Neural progenitor cell (in vitro differentiated cells): Measurements from ENCODE around the gene POU6F2. TPM values are rescaled to one million over a fixed set of nuclear protein-coding genes. Genes with fewer than 3 reads are reported as not detected.
"Not testable (repeated sequence)": the region's sequence is repeated elsewhere in the genome, so short reads cannot be mapped to it uniquely, and the experiment has no call there.

Experiments used
- DNase-seq: peaks from one replicate; pipeline ENCODE4 v3.0.0-alpha.2; 2016; ENCODE audit warnings: low spot score
- H2AFZ ChIP-seq: fragments of 200-600 bp; sonication (generic); replicated peaks from 2 replicates; pipeline ENCODE4 v1.6.1; 2016; ENCODE audit warnings: antibody characterized with exemption
- H3F3A ChIP-seq: fragments of 200-600 bp; sonication (generic); 2 replicates; pipeline ENCODE4 v1.6.1; 2016; ENCODE audit warnings: antibody characterized with exemption, low read depth
- H3K27ac ChIP-seq: fragments of 200-600 bp; sonication (generic); 2 replicates; pipeline ENCODE4 v1.5.1; 2016; ENCODE audit warnings: mild to moderate bottlenecking
- H3K27me3 ChIP-seq: fragments of 200-600 bp; sonication (generic); 2 replicates; pipeline ENCODE4 v1.6.1; 2016; ENCODE audit warnings: mild to moderate bottlenecking, moderate library complexity
- H3K36me3 ChIP-seq: fragments of 200-600 bp; sonication (generic); 2 replicates; pipeline ENCODE4 v1.5.1; 2016
- H3K4me1 ChIP-seq: fragments of 200-600 bp; sonication (generic); 2 replicates; pipeline ENCODE4 v1.6.1; 2016; ENCODE audit warnings: mixed run types
- H3K4me2 ChIP-seq: fragments of 200-600 bp; sonication (generic); 2 replicates; pipeline ENCODE4 v1.6.1; 2016
- H3K4me3 ChIP-seq: fragments of 200-600 bp; sonication (generic); 2 replicates; pipeline ENCODE4 v1.5.1; 2016
- H3K79me2 ChIP-seq: fragments of 200-600 bp; sonication (generic); 2 replicates; pipeline ENCODE4 v1.6.1; 2016; ENCODE audit warnings: low read depth
- H3K9ac ChIP-seq: fragments of 200-600 bp; sonication (generic); 2 replicates; pipeline ENCODE4 v1.6.1; 2016
- H3K9me3 ChIP-seq: fragments of 200-600 bp; sonication (generic); 2 replicates; pipeline ENCODE4 v1.5.1; 2016; ENCODE audit warnings: low read depth
- H4K20me1 ChIP-seq: fragments of 200-600 bp; sonication (generic); 2 replicates; pipeline ENCODE4 v1.6.1; 2016; ENCODE audit warnings: low read depth
- H3K27ac Mint-ChIP-seq: 3 replicates; pipeline ENCODE4 v1.8.0; 2021; ENCODE audit warnings: mixed read lengths
- H3K27me3 Mint-ChIP-seq: 2 replicates; pipeline ENCODE4 v1.8.0; 2022; ENCODE audit warnings: low read depth, mild to moderate bottlenecking, inconsistent platforms, moderate library complexity, mixed read lengths; ENCODE audit not compliant: insufficient read depth
- H3K36me3 Mint-ChIP-seq: 3 replicates; pipeline ENCODE4 v1.8.0; 2021; ENCODE audit warnings: mixed read lengths
- H3K4me1 Mint-ChIP-seq: 3 replicates; pipeline ENCODE4 v1.8.0; 2021; ENCODE audit warnings: mixed read lengths
- H3K4me3 Mint-ChIP-seq: 3 replicates; pipeline ENCODE4 v1.8.0; 2021; ENCODE audit warnings: mild to moderate bottlenecking, moderate library complexity, mixed read lengths
- H3K9me3 Mint-ChIP-seq: 3 replicates; pipeline ENCODE4 v1.8.0; 2020; ENCODE audit warnings: mixed read lengths
- CTCF ChIP-seq: fragments of 200-600 bp; sonication (generic); IDR thresholded peaks from 2 replicates; pipeline ENCODE4 v1.5.1; 2017; ENCODE audit warnings: antibody characterized with exemption, mild to moderate bottlenecking
- EZH2 ChIP-seq: fragments of 200-600 bp; sonication (generic); IDR thresholded peaks from 2 replicates; pipeline ENCODE4 v1.6.1; 2017; ENCODE audit warnings: antibody characterized with exemption, mild to moderate bottlenecking, moderate library complexity
- EZH2phosphoT487 ChIP-seq: fragments of 200-600 bp; sonication (generic); IDR thresholded peaks from 2 replicates; pipeline ENCODE4 v1.6.1; 2017; ENCODE audit warnings: antibody characterized with exemption
- total RNA-seq: library from RNA; depleted of rRNA; stranded (reverse); fragments of >200 nt; gene quantifications from 2 replicates; pipeline ENCODE4 v1.2.3, GENCODE V29; 2015; ENCODE audit warnings: low replicate concordance

Gene POU6F2
- total RNA-seq, 1 donor from 2014 or later: 3.4 TPM

GRCh38 chr7:38940774-38941173, 36.9 kb upstream of the POU6F2 start:
- H3K27me3 ChIP-seq: no peaks in the 10 kb centered on the region
- H3K4me3 ChIP-seq: no peak overlapping the region
- peaks cover 11% of the 10 kb centered on the region for H3K4me1 Mint-ChIP-seq
- no peak overlapping the region for H3K4me3 Mint-ChIP-seq
- H3K9me3 ChIP-seq: no peaks in the 10 kb centered on the region
- no peak overlapping the region for H3K27ac ChIP-seq
- H3K36me3 Mint-ChIP-seq: no peaks in the 10 kb centered on the region
- no peak overlapping the region for H3K9ac ChIP-seq
- no peak overlapping the region for H2AFZ ChIP-seq
- TF ChIP-seq EZH2 (no peak), EZH2phosphoT487 (no peak), CTCF (no peak)
- DNase-seq: no peak
- H3K27me3 Mint-ChIP-seq: no peaks in the 10 kb centered on the region
- peaks cover 12% of the 10 kb centered on the region for H3K4me1 ChIP-seq
- no peak overlapping the region for H3K4me2 ChIP-seq
- no peaks in the 10 kb centered on the region for H3K9me3 Mint-ChIP-seq
- no peaks in the 10 kb centered on the region for H3K36me3 ChIP-seq
- no peaks in the 10 kb centered on the region for H3K79me2 ChIP-seq
- no peak overlapping the region for H3K27ac Mint-ChIP-seq
- no peaks in the 10 kb centered on the region for H4K20me1 ChIP-seq
- H3F3A ChIP-seq: no peaks in the 10 kb centered on the region

DNA sequence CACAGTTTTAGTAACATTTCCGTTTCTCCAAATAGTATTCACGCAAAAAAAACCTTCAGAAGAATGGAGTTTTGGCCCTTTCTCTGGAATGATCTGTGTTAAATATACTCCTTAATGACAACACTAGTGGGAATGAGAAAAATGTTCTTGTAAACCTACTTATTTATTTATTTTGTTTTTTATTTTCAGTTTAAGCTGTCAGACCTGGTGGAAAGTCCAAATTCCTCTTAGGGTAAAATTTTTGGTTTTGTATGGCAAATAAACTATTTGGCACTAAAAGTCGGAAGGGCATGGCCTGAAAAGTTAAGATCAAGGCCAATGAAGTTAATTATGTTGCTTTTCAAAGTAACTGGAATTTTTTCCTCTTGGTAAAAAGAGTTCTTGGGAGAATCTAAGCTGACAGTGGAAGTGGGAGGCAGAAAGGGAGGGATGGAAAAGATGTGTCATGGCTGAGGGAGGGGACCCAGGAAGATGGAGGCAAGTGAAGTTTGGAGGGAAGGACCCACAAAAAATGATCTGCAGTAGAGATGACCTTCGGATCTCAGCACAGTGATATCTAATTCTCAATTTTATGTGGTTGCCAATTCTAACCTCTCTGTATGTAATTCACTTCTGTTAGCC, 35.2 kb upstream of the POU6F2 start:
- no peaks in the 10 kb centered on the region for H3K27me3 ChIP-seq
- H3K4me1 ChIP-seq: peaks cover 8% of the 10 kb centered on the region
- H3K9ac ChIP-seq: no peak overlapping the region
- no peaks in the 10 kb centered on the region for H3K9me3 Mint-ChIP-seq
- H3K4me3 Mint-ChIP-seq: no peak overlapping the region
- H3K27ac ChIP-seq: no peak overlapping the region
- H3K27ac Mint-ChIP-seq: no peak overlapping the region
- no peak for TF ChIP-seq EZH2
- no peak for TF ChIP-seq CTCF
- TF ChIP-seq EZH2phosphoT487: no peak
- DNase-seq: no peak
- peaks cover 2% of the 10 kb centered on the region for H3K27me3 Mint-ChIP-seq
- no peak overlapping the region for H3K4me2 ChIP-seq
- H3K4me3 ChIP-seq: no peak overlapping the region
- no peaks in the 10 kb centered on the region for H3K36me3 ChIP-seq
- H4K20me1 ChIP-seq: no peaks in the 10 kb centered on the region
- H2AFZ ChIP-seq: no peak overlapping the region
- H3K36me3 Mint-ChIP-seq: no peaks in the 10 kb centered on the region
- no peaks in the 10 kb centered on the region for H3K79me2 ChIP-seq
- no peaks in the 10 kb centered on the region for H3F3A ChIP-seq
- no peaks in the 10 kb centered on the region for H3K9me3 ChIP-seq
- H3K4me1 Mint-ChIP-seq: peaks cover 13% of the 10 kb centered on the region

DNA sequence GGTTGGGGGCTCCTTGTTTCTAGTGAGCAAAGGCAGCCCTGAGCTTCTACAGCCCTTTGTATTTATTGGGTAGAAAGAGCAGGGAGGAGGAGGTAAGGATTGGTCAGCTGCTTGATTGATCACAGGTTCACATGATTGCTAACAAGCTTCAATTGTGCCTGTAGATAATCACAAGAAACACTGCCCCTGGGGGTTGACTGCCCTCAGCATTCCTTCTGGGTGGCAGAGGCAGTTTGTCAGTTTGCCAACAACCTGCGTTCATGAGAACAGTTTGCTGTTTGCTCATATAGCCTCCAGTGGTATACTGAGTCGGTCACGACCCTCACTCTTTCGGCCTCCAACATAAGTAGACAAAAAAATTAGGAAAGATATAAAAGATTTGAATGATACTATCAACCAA, 30.2 kb upstream of the POU6F2 start:
- not testable (repeated sequence) for H3K27me3 ChIP-seq, H3K4me1 ChIP-seq, H3K27me3 Mint-ChIP-seq, H3K36me3 Mint-ChIP-seq, H4K20me1 ChIP-seq, H3K27ac Mint-ChIP-seq, H3K9me3 Mint-ChIP-seq, H3K79me2 ChIP-seq, H3K9me3 ChIP-seq, DNase-seq, H3K4me2 ChIP-seq, H3K36me3 ChIP-seq, H3K9ac ChIP-seq, H3K27ac ChIP-seq, H3K4me3 Mint-ChIP-seq, H3F3A ChIP-seq, H2AFZ ChIP-seq, H3K4me3 ChIP-seq
- H3K4me1 Mint-ChIP-seq: peaks cover 10% of the 10 kb centered on the region

DNA sequence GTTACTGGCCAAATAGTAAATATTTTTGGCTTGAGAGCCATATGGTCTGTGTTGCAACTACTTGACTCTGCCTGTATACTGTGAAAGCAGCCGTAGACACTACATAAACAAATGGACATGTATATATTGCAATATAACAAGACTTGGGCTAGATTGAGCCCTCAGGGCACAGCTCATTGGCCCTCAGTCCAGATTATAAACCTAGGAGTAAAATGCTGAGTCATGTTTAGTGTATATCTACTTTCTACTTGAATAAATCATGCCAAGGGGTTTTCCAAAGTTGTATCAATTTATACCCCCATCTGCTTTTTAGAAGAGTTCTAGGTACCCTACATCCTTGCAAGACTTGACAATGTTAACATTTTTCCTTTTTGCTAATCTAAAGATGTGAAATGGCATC, 27.4 kb upstream of the POU6F2 start:
- H2AFZ ChIP-seq: no peak overlapping the region
- H3K4me3 ChIP-seq: no peak overlapping the region
- H3K27ac ChIP-seq: no peak overlapping the region
- H3K4me1 Mint-ChIP-seq: peaks cover 12% of the 10 kb centered on the region
- H3K36me3 Mint-ChIP-seq: no peaks in the 10 kb centered on the region
- no peak overlapping the region for H3K4me3 Mint-ChIP-seq
- no peaks in the 10 kb centered on the region for H3K9me3 ChIP-seq
- no peak overlapping the region for H3K4me2 ChIP-seq
- H3K79me2 ChIP-seq: no peaks in the 10 kb centered on the region
- DNase-seq: no peak
- peaks cover 5% of the 10 kb centered on the region for H3K27me3 Mint-ChIP-seq
- TF ChIP-seq CTCF: no peak
- TF ChIP-seq EZH2: no peak
- TF ChIP-seq EZH2phosphoT487: no peak
- H4K20me1 ChIP-seq: no peaks in the 10 kb centered on the region
- H3K9me3 Mint-ChIP-seq: no peaks in the 10 kb centered on the region
- no peaks in the 10 kb centered on the region for H3K27me3 ChIP-seq
- H3K9ac ChIP-seq: no peak overlapping the region
- H3K36me3 ChIP-seq: no peaks in the 10 kb centered on the region
- H3K4me1 ChIP-seq: peaks cover 9% of the 10 kb centered on the region
- peaks cover 4% of the 10 kb centered on the region for H3F3A ChIP-seq
- no peak overlapping the region for H3K27ac Mint-ChIP-seq
